ENCODE results near the gene CNTN5. TPM values are rescaled to one million over a fixed set of nuclear protein-coding genes. Genes with fewer than 3 reads are reported as not detected.
A peak's percentile ranks its signal among the peaks of the same experiment; 100 is the strongest.

Gene CNTN5
- total RNA-seq, 1 experiment from 2014 or later, result 1.6 TPM

GRCh38 chr11:99535406-99535805 lies 514.7 kb downstream of the CNTN5 start:
- no peak for DNase-seq (ENCODE audit: low read depth)
- in situ Hi-C loops (cut with HindIII; ENCODE audit: low pct_unique_long_range_greater_than_20kb, low sequenced_read_pairs), result no loop called here

GRCh38 chr11:99535819-99536218 lies 515.1 kb downstream of the CNTN5 start:
- in situ Hi-C loops (cut with HindIII; ENCODE audit: low pct_unique_long_range_greater_than_20kb, low sequenced_read_pairs), result no loop called here
- peak; percentile 26 for DNase-seq (ENCODE audit: low read depth)

- no peak for DNase-seq (ENCODE audit: low read depth)
- in situ Hi-C loops (cut with HindIII; ENCODE audit: low pct_unique_long_range_greater_than_20kb, low sequenced_read_pairs), result no loop called here
Observed at GRCh38 chr11:99537681-99538080, 516.9 kb downstream of the CNTN5 start.

- in situ Hi-C loops (cut with HindIII; ENCODE audit: low pct_unique_long_range_greater_than_20kb, low sequenced_read_pairs), result no loop called here
- DNase-seq (ENCODE audit: low read depth), result no peak
Observed at GRCh38 chr11:99545616-99546015, 524.9 kb downstream of the CNTN5 start.

- no peak for DNase-seq (ENCODE audit: low read depth)
- in situ Hi-C loops (cut with HindIII; ENCODE audit: low pct_unique_long_range_greater_than_20kb, low sequenced_read_pairs), result no loop called here
Observed at GRCh38 chr11:99548264-99548663, 527.5 kb downstream of the CNTN5 start.

GRCh38 chr11:99554232-99554903 lies 533.6 kb downstream of the CNTN5 start:
- in situ Hi-C loops (cut with HindIII; ENCODE audit: low pct_unique_long_range_greater_than_20kb, low sequenced_read_pairs), result no loop called here
- no peak for DNase-seq (ENCODE audit: low read depth)

- in situ Hi-C loops (cut with HindIII; ENCODE audit: low pct_unique_long_range_greater_than_20kb, low sequenced_read_pairs), result no loop called here
Observed at GRCh38 chr11:99555486-99555885, 534.7 kb downstream of the CNTN5 start.

GRCh38 chr11:99565333-99565732 lies 544.6 kb downstream of the CNTN5 start:
- in situ Hi-C loops (cut with HindIII; ENCODE audit: low pct_unique_long_range_greater_than_20kb, low sequenced_read_pairs), result no loop called here
- no peak for DNase-seq (ENCODE audit: low read depth)

More at GRCh38 chr11:99555486-99555885, 534.7 kb downstream of the CNTN5 start:
- DNase-seq (ENCODE audit: low read depth), result no peak

GRCh38 chr11:99567334-99567956 lies 546.7 kb downstream of the CNTN5 start:
- DNase-seq (ENCODE audit: low read depth), result no peak
- in situ Hi-C loops (cut with HindIII; ENCODE audit: low pct_unique_long_range_greater_than_20kb, low sequenced_read_pairs), result no loop called here

- in situ Hi-C loops (cut with HindIII; ENCODE audit: low pct_unique_long_range_greater_than_20kb, low sequenced_read_pairs), result no loop called here
- DNase-seq (ENCODE audit: low read depth), result no peak
Observed at GRCh38 chr11:99568808-99569207, 548.1 kb downstream of the CNTN5 start.

GRCh38 chr11:99571094-99571493 lies 550.3 kb downstream of the CNTN5 start:
- in situ Hi-C loops (cut with HindIII; ENCODE audit: low pct_unique_long_range_greater_than_20kb, low sequenced_read_pairs), result no loop called here
- DNase-seq (ENCODE audit: low read depth), result no peak

GRCh38 chr11:99584830-99585229 lies 564.1 kb downstream of the CNTN5 start:
- in situ Hi-C loops (cut with HindIII; ENCODE audit: low pct_unique_long_range_greater_than_20kb, low sequenced_read_pairs), result no loop called here
- no peak for DNase-seq (ENCODE audit: low read depth)

- no peak for DNase-seq (ENCODE audit: low read depth)
- in situ Hi-C loops (cut with HindIII; ENCODE audit: low pct_unique_long_range_greater_than_20kb, low sequenced_read_pairs), result no loop called here
Observed at GRCh38 chr11:99585606-99586005, 564.9 kb downstream of the CNTN5 start.

- in situ Hi-C loops (cut with HindIII; ENCODE audit: low pct_unique_long_range_greater_than_20kb, low sequenced_read_pairs), result no loop called here
Observed at GRCh38 chr11:99589771-99590170, 569.0 kb downstream of the CNTN5 start.

GRCh38 chr11:99592266-99592665 lies 571.5 kb downstream of the CNTN5 start:
- in situ Hi-C loops (cut with HindIII; ENCODE audit: low pct_unique_long_range_greater_than_20kb, low sequenced_read_pairs), result no loop called here

More at GRCh38 chr11:99589771-99590170, 569.0 kb downstream of the CNTN5 start:
- no peak for DNase-seq (ENCODE audit: low read depth)

GRCh38 chr11:99593197-99593596 lies 572.4 kb downstream of the CNTN5 start:
- DNase-seq (ENCODE audit: low read depth), result no peak
- in situ Hi-C loops (cut with HindIII; ENCODE audit: low pct_unique_long_range_greater_than_20kb, low sequenced_read_pairs), result no loop called here

More at GRCh38 chr11:99592266-99592665, 571.5 kb downstream of the CNTN5 start:
- DNase-seq (ENCODE audit: low read depth), result no peak

- DNase-seq (ENCODE audit: low read depth), result no peak
- in situ Hi-C loops (cut with HindIII; ENCODE audit: low pct_unique_long_range_greater_than_20kb, low sequenced_read_pairs), result no loop called here
Observed at GRCh38 chr11:99601179-99601578, 580.4 kb downstream of the CNTN5 start.

- no peak for DNase-seq (ENCODE audit: low read depth)
- in situ Hi-C loops (cut with HindIII; ENCODE audit: low pct_unique_long_range_greater_than_20kb, low sequenced_read_pairs), result no loop called here
Observed at GRCh38 chr11:99614352-99614751, 593.6 kb downstream of the CNTN5 start.

GRCh38 chr11:99630629-99631028 lies 609.9 kb downstream of the CNTN5 start:
- in situ Hi-C loops (cut with HindIII; ENCODE audit: low pct_unique_long_range_greater_than_20kb, low sequenced_read_pairs), result no loop called here
- DNase-seq (ENCODE audit: low read depth), result no peak

GRCh38 chr11:99631618-99632017 lies 610.9 kb downstream of the CNTN5 start:
- in situ Hi-C loops (cut with HindIII; ENCODE audit: low pct_unique_long_range_greater_than_20kb, low sequenced_read_pairs), result no loop called here
- DNase-seq (ENCODE audit: low read depth), result no peak

Data from Caki2 (cell line).